ENCODE results near the gene GRAMD4. TPM values are rescaled to one million over a fixed set of nuclear protein-coding genes. Genes with fewer than 3 reads are reported as not detected.

GRAMD4 gene
- polyA plus RNA-seq, 3 donors: 21.6 to 24.4 (median 22.8) TPM

DNA sequence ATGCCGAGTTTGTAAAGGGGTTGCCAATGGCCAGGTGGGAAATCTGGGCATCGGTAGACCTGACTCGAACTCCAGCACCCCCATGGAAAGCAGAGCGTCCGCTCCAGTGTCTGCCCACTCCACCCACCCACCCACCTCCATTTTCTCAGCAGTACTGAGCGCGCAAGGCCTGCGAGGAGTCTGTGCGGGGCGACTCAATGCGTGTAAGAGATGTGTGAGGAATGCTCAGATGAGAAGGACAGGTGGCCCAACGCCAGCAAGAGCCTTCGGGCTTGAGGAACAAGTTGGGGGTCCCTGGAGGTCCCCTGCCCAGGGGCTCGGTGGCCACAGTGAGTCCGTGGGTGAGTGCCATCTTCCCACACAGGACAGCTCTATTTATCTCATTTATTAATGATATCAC lies 67.3 kb downstream of the GRAMD4 start:
- DNase-seq: no peak

- DNase-seq: no peak
Observed at GRCh38 chr22:46688949-46689348, 68.8 kb downstream of the GRAMD4 start.

- no peak for DNase-seq
Observed at GRCh38 chr22:46690146-46690545, 70.0 kb downstream of the GRAMD4 start.

GRCh38 chr22:46691571-46691970 lies 71.4 kb downstream of the GRAMD4 start:
- DNase-seq: no peak

GRCh38 chr22:46693634-46694415 lies 73.6 kb downstream of the GRAMD4 start:
- DNase-seq: no peak

DNA sequence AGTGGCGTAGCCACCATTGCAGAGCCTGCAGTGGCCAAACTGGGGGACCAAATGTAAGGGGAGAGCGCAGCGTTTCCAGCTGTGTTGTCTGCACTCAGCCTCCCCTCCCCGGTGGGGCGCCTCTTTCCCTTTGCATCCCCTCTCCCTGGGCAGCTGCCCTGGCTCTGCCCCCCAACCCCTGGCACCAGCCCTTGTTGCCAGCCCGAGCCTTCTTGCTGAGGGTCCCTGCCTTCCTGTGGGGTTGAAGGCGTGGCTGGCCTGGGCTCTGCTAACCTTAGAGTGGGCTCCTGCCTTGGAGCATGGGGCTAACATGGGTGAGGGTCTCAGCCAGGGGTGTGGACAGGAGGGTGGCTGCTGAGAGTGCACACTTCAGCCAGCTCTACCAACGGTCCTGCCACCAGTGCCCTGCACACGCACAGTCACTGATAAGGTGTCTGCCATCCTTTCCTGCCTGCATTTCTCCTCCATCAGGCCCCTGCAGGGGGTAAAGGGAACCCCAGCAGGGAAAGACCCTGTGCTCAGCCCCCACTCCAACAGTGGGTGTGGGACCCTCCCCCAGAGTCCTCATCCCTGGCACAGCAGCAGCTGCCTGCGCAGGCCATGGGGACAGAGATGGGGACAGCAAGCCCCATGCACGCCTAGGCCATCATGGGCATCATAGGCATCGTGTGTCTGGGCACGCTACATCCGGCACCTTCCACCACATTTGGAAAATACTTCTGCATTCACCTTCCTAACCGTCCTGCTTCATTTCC lies 74.4 kb downstream of the GRAMD4 start:
- no peak for DNase-seq

DNA sequence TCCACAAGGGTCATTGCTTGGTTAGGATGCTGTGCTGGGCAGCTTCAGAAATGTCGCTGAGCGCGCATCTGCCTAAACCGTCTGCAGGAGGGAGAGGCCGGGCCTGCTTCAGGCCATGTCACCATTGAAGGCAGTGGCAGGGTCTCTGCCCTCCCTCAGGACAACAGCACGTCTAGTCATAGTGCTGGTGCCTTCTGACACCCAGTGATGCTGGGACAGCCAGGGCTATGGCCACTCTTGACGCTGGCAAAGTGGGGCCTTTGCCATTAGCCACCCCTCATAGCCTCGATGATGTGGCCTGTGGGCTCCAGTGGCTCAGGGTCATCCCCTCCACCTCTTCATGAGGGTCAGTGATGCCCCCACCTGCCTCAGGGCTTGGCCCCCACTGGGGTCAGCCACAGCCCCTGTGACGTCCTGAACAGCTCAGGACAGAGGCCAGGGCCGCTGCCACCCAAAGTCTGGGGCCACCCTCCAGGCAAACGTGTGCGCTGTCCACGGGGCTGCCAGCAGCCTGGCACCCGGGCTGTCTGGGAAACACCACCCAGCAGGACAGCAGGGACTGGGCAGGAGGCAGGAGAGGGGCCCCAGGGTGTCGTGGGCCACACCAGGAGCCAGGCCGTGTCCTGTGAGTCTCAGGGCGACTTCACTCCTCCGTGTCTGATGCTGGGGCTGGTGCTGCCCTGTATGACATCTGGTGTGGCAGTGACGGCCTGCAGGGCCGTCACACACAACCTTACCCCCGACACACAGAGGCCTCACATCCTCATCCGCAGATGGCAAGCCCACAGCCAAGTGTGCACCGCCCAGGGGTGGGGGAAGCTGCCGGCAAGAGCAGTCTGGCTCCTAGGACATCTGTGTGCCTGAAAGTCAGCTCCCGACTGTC lies 75.4 kb downstream of the GRAMD4 start:
- no peak for DNase-seq

DNA sequence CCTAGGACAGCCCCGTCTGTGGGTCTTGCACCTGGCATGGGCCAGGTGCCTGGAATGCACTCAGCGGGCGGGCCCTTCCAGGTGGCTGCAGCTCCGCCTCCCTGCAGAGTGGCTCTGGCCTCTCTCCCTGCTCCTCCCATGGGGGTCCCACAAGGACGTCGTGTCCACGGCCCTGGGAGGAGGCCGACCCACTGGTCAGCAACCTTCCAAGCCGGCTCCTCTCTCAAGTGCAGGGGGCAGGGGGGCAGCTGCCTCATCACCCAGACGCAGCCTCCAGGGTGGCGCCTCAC lies 76.0 kb downstream of the GRAMD4 start:
- no peak for DNase-seq

- no peak for DNase-seq
Observed at GRCh38 chr22:46696614-46697013, 76.4 kb downstream of the GRAMD4 start.

DNA sequence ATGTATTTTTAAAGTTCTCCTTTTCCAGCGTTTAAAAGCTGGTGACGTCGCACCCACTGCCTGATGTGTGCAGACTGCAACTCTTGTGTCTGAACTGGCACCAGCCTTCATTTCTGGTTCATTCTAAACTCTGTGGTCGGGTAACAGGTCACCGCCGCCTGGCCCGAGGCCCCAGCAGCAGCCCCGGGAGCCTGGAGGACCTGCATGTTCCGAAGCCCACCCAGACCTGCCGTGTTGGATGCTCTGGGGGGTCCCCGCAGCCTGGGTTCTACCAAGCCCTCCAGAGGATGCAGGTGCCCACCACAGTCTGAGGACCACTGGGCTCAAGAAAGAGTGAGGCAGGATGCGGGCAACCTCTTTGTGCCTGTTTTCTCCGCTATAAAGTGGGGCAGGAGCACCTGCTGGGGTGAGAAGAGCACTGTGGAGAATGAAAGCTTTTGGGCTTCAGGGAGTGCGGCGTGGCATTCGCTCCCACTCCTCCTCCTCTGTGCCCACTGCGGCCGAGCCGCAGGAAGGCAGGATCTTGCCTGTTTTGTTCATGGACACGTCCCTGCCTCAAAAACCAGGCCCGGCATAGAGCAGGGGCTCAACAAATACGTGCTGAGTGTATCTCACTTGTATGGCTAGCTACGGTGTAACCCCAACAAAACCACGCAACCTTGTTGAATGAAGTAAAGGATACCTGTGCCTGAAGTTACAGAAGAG lies 77.8 kb downstream of the GRAMD4 start:
- no peak for DNase-seq

DNA sequence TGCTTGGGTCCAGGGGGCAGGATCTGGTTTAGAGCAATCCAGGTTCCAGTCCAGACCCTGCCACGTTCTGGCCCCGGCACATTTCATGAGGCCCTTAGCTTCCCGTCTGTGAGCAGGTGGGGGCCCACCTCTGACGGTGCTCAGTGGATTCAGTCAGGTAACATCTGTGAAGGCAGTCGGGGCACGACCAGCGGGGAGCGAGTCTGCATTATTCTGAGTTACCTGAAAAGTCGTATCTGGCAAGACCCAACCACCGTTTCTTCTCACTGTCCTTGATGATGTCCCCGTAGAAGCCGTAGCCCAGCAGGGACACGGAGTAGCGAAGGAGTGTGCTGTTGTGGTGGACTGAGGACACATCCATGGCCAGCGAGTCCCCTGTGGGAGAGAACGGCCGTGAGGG lies 78.9 kb downstream of the GRAMD4 start:
- DNase-seq: no peak

DNA sequence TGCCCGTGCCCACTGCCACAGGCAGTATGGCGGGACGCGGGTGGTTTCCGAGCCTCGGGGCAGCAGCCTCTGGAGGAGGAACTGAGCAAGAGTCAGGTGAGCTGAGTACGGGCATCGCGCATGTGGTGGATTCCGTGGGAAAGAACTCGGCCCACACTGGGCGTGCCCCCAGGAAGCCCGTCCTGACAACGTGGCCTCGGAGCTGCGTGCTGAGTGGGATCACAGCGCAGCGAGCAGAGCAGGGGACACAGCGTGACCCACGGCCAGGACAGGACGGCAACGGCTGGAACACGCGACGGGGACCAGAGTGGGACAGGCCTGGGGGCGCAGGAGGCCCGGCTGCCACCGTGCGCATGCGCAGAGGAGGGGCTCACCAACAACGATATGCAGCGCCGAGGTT lies 81.1 kb downstream of the GRAMD4 start:
- DNase-seq: no peak

DNA sequence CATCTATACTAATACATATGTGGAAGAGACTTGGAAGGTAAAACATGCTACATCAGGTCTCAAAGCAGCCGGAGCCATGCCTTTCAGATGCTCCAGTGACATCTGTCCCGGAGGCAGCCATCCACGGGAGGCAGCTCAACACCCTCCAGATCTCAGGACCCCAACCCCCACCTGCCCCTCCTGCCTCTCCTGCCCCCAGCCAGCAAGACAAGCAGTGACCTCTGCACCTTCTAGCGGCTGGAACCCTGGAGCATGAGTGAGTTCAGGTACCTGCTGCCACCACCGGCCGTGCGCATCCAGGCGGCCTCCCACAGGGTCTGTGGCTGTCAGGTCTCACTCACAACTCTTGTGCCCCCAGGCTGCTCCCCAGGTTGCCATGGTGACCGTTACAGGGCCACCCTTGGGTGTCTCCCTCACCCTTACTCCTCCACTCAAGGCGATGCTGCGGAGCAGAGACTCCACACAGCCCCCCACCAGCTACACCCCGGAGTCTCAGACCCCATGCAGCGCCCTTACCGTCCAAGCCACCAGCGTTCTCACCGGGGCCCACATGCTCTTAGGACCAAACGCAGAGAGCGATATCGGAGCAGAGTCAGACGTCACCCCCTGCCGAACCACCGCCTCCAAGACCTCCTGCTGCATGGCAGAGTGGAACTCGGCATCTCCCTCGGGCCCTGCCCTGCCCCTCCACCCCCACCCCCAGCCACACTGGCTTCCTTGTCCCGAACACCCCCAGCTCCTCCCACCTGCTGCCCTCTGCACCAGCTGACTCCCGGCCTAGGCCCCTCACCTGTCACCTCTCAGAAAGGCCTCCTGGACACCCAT lies 83.2 kb downstream of the GRAMD4 start:
- no peak for DNase-seq

- no peak for DNase-seq
Observed at GRCh38 chr22:46703996-46704370, 83.8 kb downstream of the GRAMD4 start.

DNA sequence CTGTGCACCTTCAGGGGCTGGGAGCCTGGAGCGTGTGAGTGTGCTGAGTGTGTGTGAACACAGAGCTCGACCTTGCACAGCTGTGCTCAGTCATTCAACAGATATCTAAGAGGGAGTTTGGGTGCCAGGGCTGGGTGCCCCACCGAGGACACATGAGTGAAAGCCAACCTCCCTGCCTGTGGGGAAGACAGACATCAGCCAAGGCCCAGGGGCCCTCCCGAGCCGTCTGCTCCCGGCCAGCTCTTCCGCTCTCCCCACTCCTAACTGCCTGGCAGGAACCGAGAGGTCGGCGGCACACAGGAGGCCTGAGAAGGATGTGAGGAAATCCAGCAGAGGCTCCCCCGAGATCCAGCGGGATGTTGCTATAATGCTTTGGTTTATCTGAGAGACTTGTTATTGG lies 85.9 kb downstream of the GRAMD4 start:
- DNase-seq: no peak

- no peak for DNase-seq
Observed at GRCh38 chr22:46707305-46707704, 87.1 kb downstream of the GRAMD4 start.

GRCh38 chr22:46707827-46708570 lies 87.8 kb downstream of the GRAMD4 start:
- no peak for DNase-seq

GRCh38 chr22:46708766-46709330 lies 88.7 kb downstream of the GRAMD4 start:
- DNase-seq: no peak

- DNase-seq: no peak
Observed at GRCh38 chr22:46710806-46711205, 90.6 kb downstream of the GRAMD4 start.

DNA sequence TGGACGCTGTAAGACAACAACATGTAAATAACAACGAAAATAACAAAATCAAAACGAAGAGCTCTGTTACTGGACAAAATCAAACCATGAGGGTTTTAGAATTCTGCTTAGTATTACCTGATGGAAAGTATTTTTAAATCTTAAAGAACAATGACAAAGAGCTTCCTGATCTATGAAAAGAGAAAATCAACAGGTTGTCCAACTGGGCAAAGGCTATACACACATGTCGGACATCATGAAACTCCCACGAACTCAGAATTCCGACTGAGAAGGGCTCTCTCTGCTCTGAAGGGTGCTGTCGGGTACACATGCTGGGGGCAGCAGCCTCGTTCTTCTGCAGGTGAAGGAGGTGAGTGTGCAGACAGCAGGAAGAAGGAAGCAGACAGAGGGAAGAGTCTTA lies 92.1 kb downstream of the GRAMD4 start:
- DNase-seq: no peak

Measured in renal pelvis (tissue), 4 donors.